ENCODE measurements around the gene TMEM151A.

TMEM151A gene

DNA sequence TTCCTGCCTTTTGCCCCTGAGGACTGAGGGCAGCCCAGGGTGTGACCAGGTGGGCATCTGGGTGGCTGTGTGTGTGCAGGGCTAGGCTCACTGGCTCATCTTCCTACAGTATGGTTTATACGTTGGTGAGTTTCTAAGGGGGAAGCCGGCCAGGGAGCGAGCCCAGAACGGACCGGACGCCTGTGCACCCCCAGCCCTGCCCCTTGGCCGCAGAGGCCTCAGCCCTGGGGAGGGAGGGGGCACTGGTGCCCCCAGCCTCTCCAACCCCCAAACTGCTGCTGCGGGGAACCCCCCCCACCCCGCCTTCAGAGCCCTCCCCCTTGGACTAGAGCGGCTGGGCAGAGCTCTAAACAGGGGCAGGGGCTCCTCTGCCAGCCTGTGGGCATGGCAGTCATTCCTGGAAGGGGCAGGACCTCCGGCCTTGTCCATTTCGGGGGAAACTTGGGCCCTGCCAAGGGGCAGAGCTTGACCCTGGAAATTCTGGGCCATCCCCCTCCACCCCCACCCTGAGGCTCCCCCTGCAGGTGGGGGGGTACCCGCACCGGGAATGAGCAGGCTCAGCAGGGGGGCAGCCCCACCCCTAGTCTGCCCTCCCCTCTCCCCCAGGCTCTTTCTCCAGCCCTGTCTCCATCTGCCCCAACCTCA lies 8.1 kb upstream of the TMEM151A start:
- no peak for DNase-seq

GRCh38 chr11:66284526-66285078 lies 7.1 kb upstream of the TMEM151A start:
- DNase-seq: no peak

GRCh38 chr11:66285250-66285947 lies 6.3 kb upstream of the TMEM151A start:
- DNase-seq: no peak

DNA sequence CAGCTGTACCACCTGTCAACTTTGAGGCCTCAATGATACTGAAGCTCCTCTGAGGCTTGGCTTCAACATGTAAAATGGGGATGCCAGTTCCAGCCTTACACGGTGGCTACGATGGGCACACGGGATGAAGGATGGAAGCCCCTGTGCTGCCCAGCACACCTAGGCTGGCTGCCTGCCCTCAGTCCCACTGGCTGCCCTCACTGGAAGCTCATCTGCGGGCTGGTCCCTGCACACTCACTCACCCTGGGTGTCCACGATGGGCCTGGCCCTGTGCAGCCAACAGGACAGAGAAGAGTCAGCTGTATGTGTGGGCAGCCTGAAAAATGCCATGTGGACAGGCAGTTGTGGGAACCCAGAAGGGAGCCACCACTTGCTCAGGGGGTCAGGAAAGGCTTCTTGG lies 5.0 kb upstream of the TMEM151A start:
- DNase-seq: no peak

DNA sequence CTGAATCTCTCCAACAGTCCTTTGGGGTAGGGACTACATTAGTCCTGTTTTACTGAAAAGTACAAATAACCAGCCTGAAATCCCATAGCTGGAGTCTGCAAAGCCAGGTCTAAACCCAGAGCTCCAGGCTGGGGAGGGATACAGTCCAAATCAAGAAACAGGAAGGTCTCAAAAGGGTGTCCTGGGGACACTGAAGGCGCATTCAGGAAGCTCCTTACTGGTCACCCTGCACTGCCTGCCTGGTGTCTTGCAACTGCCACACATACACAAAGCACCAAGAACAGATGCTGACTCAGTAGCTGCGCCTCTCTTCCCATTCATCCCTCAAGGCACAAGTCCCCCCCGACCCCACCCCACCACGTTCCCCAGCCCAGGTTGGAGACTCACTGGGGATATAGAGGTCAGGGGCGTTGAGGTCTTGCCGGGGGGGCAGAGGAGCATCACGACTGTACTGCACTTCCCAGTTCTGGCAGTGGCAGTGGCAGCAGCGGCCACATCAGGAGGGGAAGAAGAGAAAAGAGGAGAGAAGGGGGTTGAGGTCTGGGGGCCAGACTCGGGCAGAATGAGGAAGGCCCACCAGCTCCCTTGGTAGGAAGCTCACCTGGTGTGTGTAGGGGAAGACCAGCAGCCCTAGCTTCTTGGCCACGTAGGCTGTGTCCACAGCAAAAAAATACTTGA lies 4.3 kb upstream of the TMEM151A start:
- DNase-seq: no peak

DNA sequence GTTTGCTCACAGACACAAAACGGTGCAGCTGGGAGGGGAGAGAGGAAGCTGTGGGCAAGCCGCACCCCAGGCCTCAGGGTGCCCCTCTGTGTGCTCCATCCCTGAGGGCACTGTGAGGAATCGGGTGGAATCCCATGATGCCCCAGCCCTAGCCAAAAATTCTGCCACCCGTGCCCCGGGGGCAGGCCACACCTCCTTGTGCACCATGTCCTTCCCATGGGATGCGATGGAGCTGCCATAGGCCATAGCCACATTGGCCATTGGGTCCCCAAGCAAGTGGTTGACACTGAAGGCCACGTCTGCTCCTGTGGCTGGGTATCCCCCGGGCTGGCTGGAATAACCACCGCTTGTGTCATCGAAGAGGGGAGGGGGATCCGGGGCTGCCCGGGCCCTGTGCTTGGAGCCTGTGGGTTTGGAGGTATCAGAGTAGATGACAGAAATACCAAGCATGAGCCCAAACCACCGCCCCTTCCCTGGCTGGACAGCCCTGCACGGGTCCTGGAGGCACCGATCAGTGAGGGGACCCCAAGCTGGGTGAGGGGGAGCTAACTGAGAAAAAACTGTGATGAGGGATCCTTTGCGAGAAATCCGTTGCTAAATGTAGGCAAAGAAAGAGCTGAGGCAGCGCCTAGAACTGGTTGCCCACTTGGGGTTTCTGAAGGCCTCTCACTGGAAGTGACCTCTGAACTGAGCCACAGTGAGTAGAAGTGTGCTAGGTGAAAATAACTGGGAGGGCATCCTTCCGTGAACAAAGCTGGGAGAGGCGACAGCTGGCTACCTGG lies 3.6 kb upstream of the TMEM151A start:
- DNase-seq: no peak

DNA sequence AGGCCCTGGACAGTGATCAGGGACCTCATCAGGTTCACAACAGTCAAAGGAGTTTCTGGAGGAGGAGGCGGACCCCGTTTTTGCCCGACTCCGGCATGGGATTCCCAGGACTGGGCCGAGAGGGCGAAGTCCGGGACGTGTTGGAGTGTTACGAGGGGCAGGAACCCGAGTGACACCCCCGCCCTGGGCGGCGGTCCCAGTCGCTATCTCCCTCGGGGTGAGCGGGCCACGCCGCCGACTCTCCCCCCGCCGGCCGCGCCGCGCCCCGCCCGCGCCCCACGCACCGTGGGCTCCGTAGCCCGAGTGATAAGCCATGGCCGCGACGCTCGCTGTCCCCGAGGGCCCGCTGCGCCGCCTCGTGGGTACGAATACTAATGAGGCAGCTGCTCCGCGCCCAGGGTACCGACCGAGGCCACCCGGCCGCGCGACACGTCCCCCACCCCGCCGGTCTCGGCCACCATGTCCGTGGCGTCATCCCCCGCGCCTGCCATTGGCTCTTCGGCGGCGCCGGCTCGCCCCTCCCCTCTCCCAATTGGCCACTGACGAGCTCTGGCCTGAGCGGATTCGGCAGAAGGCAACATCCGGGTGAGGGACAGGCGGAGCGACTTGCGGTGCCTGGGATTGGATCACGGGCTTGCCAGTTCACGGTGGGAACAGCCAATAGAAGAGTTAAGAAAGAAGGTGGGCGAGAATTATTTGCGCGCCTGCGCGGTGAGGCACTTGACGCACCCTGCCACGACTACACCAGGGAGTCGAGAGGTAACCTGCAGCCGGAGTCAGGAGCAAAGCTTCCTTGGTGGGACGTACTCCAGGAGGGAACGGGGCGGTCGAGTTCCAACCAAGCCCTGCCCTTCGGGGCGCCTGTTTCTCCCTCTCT lies 2.8 kb upstream of the TMEM151A start, which contains the start of gene YIF1A:
YIF1A (minus strand) TSS at position 473 of the 877 bp plus-strand sequence; CDS start at position 315, 158 bp downstream.
- DNase-seq: peak; percentile 98

GRCh38 chr11:66289548-66290329 lies 2.0 kb upstream of the TMEM151A start:
- DNase-seq: peak; percentile 82

GRCh38 chr11:66290330-66290621 lies 1.4 kb upstream of the TMEM151A start:
- no peak for DNase-seq

GRCh38 chr11:66291303-66291705 lies 390 bp upstream of the TMEM151A start:
- no peak for DNase-seq

DNA sequence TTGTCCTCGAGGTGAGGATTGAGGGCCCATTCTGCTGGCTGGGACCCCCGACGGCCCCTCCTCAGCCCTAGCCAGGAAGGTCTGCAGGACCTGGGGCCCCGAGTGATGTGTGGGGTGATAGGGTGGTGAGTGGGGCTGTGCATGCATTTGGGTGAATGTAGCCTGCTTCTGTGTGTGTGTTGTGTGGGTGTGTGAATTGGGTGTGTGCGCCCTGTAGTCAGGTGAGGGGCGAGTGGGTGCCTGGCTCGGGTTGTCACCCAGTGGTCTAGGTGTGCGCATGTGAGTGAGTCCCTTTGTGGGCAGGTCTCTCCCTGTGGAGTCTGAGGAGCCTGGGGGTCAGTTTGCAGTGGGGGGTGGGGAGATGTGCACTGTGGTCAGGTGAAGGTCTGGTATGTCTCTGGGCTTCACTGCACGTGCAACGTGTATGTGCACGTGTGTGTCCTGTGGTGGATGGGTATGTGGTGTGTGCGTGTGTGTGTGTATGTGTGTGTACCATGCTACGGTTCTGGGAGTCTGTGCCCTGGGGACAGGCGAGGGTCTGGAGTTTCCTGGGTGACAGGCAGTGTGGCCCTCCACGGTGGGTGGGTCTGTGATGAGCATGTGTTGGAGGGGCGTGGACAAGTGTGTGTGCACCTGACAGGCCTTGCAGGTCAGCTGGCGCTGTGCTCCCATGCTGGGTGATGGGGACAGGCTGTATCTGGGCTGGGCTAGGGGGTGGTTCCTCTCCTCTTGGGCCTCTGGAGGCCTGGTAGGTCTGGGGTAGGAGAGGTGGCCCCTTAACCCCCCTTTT lies 1.0 kb downstream of the TMEM151A start:
- DNase-seq: no peak

- DNase-seq: no peak
Observed at GRCh38 chr11:66293352-66293751, 1.7 kb downstream of the TMEM151A start.

DNA sequence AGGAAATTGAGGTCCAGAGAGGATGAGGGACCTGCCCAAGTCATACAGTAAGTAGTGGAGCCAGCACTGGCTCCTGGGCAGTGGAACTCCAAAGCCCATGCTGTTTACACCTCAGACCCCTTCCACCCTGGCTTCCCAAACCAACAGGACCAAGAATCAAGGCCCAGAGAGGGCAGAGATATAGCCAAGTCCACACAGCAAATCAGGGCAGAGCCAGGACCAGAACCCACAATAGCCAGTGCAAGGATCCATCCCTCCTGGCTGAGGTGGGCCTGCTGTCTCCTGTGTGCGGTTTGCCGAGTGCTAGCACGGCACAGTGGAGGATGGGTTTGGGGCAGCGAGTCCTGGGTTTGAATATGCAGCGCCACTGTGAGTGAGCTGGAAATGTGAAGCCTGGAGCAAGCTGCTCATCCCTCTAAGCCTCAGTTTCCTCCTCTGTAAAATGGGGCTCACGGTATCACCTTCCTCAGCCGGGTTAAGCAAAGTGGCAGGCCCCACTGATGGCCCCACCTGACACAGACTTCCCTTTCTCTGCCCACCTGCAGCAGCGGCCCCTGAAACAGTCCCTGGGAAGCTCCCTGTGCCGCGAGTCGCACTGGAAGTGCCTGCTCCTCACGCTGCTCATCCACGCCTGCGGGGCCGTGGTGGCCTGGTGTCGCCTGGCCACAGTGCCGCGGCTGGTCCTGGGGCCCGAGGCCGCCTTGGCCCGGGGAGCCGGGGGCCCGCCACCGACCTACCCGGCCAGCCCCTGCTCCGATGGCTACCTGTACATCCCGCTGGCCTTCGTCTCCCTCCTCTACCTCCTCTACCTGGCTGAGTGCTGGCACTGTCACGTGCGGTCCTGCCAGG lies 2.3 kb downstream of the TMEM151A start:
- no peak for DNase-seq

DNA sequence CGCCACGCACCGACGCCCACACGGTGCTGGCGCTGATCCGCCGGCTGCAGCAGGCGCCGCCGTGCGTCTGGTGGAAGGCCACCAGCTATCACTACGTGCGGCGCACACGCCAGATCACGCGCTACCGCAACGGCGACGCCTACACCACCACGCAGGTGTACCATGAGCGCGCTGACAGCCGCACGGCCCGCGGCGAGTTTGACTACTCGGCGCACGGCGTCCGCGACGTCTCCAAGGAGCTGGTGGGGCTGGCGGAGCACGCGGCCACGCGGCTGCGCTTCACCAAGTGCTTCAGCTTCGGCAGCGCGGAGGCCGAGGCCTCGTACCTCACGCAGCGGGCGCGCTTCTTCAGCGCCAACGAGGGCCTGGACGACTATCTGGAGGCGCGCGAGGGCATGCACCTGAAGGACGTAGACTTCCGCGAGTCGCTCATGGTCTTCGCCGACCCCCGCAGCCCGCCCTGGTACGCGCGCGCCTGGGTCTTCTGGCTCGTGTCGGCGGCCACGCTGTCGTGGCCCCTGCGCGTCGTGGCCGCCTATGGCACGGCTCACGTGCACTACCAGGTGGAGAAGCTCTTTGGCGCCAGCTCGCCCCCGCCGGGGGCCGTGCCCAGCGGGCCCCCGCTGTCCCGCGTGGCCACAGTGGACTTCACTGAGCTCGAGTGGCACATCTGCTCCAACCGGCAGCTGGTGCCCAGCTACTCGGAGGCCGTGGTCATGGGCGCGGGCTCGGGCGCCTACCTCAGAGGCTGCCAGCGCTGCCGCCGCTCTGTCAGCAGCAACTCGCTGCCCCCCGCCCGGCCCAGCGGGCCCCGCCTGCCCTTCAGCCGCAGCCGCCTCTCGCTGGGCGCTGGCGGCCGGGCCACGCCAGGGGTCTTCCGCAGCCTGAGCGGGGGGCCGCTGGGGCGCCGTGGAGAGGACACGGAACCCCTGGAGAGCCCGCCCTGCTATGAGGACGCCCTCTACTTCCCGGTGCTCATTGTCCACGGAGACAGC lies 3.2 kb downstream of the TMEM151A start:
- DNase-seq: no peak

- no peak for DNase-seq
Observed at GRCh38 chr11:66297610-66298009, 5.9 kb downstream of the TMEM151A start.

DNA sequence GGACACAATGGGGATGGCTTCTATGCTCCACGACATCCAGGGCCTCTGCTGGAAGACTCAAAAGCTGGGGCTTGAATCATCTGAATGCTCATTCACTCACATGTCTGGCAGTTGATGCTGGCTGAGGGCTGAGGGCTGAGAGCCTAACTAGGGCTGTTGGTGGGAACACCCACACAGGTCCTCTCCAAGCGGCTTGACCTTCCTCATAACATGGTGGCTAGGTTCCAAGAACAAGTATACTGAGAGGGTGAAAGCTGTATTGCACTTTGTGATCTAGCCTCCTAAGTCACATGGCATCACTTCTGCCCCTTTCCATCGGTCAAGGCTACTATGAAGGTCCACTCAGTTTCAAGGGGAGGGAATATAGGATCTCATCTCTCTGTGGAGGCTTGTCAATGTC lies 7.5 kb downstream of the TMEM151A start:
- DNase-seq: no peak

GRCh38 chr11:66302656-66303055 lies 11.0 kb downstream of the TMEM151A start:
- DNase-seq: no peak

- DNase-seq: no peak
Observed at GRCh38 chr11:66309475-66309874, 17.8 kb downstream of the TMEM151A start.
